AG09319 (cell line): Measurements from ENCODE around the gene STUB1.
A peak's percentile ranks its signal among the peaks of the same experiment; 100 is the strongest.

ENCODE experiments used
- DNase-seq: peaks from one replicate; pipeline ENCODE4 v3.0.0-alpha.2; 2010; ENCODE audit warnings: low read depth; ENCODE audit errors: extremely low read depth
- CTCF ChIP-seq: IDR thresholded peaks from 2 replicates; pipeline ENCODE4 v1.5.1; 2011; ENCODE audit warnings: low read depth, mild to moderate bottlenecking, inconsistent platforms, low read length, moderate library complexity

Gene STUB1

DNA sequence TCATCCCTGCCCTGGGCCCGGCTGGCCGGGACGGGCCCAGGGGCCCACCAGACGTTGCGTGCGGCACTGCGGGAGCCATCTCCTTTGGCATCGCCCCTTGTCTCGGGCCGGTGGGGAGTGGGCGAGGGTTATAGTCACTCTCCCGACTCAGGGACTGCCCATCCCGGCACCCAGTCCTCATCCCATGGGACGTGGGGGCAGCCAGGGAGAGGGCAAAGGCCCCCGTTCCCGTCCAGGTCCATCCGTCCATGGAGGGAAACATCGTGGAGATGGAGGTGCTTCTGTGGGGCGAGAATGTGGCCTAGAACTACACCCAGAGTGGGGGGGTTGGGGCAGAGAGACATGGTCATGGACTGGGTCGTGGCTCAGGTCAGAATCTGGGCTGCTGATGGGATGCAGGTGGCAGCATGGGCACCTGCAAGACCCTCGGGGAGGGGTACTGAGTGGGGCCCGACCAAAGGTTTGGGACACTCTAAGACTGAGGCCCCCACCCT, 33.5 kb upstream of the STUB1 start:
- no peak for TF ChIP-seq CTCF

DNA sequence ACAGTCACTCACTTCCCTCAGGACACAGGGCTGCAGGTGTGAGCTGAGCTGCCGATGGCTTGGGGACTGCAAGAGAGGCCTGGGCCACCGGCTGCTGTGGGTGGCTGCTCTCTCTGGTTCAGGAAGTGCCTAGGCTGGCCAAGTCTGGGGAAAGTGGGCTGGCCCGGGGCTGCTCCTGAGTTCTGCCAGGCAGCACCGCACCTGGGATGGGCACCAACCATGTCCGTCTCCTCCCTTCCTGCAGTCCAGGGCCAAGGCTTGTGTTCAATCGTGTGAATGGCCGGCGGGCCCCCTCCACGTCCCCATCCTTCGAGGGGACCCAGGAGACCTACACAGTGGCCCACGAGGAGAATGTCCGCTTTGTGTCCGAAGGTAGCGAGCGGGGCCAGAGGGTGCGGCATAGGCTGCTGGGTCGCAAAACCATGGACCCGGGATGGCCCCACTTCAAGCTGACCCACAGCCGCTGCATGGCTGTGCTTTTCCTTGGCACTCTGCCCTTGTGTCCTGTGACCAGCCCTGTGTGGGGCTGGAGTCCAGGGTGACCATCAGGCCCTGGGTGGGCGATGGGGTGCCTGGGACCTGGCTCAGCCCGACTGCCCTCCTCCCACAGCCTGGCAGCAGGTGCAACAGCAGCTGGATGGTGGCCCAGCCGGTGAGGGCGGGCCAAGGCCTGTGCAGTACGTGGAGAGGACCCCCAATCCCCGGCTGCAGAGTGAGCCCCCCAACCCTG, 32.9 kb upstream of the STUB1 start:
- TF ChIP-seq CTCF, result no peak
- no peak for DNase-seq

More for the DNA sequence above, 33.5 kb upstream of the STUB1 start:
- DNase-seq, result no peak

DNA sequence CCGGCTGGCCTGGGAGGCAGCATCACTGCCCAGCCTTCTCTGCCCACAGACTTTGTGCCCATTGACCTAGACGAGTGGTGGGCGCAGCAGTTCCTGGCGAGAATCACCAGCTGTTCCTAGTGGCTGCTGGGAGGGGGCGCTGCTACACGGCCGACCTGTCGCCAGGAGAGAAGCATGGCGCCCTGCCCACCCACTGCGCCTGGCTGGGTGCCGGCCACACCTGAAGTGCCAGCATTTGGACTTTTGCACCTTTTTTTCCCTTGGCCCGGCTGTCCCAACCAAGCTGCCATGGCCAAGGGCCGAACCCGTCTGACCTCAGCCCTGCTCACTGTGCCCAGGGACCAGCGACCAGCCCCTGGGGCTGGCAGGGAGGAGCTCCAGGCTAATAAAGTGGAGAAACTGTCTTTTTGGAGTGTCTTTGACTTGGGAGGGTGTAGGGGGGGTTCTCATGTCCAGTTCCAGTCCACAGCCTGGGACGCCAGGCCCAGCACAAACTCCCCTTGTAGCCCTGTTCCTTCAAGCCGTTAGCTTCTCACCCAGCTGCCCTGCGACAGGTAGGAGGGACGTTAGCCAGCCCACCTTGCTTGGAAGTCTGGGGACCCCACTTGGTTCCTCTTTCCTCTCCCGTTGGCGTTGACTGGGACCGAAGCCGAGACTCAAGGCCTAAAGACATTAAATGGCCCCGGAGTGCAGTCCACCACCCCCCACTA, 32.0 kb upstream of the STUB1 start:
- no peak for DNase-seq
- peak; percentile 43 for TF ChIP-seq CTCF

- DNase-seq, result peak; percentile 70
- no peak for TF ChIP-seq CTCF
Observed at GRCh38 chr16:648781-649589, 31.2 kb upstream of the STUB1 start, which contains the start of gene WDR90. TSS of gene WDR90 (plus strand) at chr16:649365. CDS start at chr16:649417, 52 bp downstream.

- TF ChIP-seq CTCF, result no peak
- DNase-seq, result no peak
Observed at GRCh38 chr16:649631-650030, 30.6 kb upstream of the STUB1 start.

DNA sequence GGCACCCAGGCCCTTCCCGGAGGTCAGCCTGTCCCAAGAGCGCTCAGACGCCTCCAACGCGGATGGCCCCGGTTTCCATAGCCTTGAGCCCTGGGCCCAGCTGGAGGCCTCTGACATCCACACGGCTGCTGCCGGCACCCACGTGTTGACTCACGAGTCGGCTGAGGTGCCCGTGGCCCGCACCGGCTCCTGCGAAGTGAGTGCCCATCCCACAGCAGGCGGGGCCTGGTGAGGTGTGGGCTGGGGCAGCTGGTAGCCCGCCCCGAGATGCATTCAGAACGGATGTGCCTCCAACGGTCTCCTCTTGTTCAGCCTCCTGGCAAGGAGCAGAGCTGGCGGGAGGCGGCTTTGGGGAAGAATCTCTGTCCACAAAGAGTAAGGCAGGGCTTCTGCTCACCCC, 28.4 kb upstream of the STUB1 start:
- no peak for DNase-seq
- no peak for TF ChIP-seq CTCF
